NCI-H1105 treated with DMSO at 0.1 percent for 48 hours (cell line): ENCODE results near the gene ESPL1.
A peak's percentile ranks its signal among the peaks of the same experiment; 100 is the strongest.

ENCODE experiments used
- DNase-seq: peaks from one replicate; lab custom pipeline; 2025; lab: John Stamatoyannopoulos, UW

The ESPL1 gene

GRCh38 chr12:53267999-53268629, at the start of gene ESPL1:
TSS of gene ESPL1 (plus strand) at chr12:53268299. CDS start at chr12:53268767, 468 bp downstream.
- DNase-seq: peak; percentile 61

- DNase-seq: no peak
Measured at GRCh38 chr12:53218551-53219291, 49.4 kb upstream of the ESPL1 start.

- DNase-seq: no peak
Measured at GRCh38 chr12:53219292-53219955, 48.7 kb upstream of the ESPL1 start.

- peak; percentile 9 for DNase-seq
Measured at GRCh38 chr12:53219956-53220693, 48.0 kb upstream of the ESPL1 start.

- DNase-seq: peak; percentile 55
Measured at GRCh38 chr12:53220694-53221202, 47.4 kb upstream of the ESPL1 start.

- DNase-seq: peak; percentile 21
Measured at GRCh38 chr12:53221203-53222080, 46.7 kb upstream of the ESPL1 start.

- no peak for DNase-seq
Measured at GRCh38 chr12:53222170-53222721, 45.9 kb upstream of the ESPL1 start.

- DNase-seq: no peak
Measured at GRCh38 chr12:53222806-53223261, 45.3 kb upstream of the ESPL1 start.

- no peak for DNase-seq
Measured at GRCh38 chr12:53223389-53224060, 44.6 kb upstream of the ESPL1 start.

GRCh38 chr12:53224061-53224896, 43.8 kb upstream of the ESPL1 start:
- no peak for DNase-seq

GRCh38 chr12:53224897-53225634, 43.0 kb upstream of the ESPL1 start:
- DNase-seq: no peak

GRCh38 chr12:53225635-53226424, 42.3 kb upstream of the ESPL1 start:
- DNase-seq: no peak

- DNase-seq: no peak
Measured at GRCh38 chr12:53226815-53227214, 41.3 kb upstream of the ESPL1 start.

GRCh38 chr12:53227341-53227740, 40.8 kb upstream of the ESPL1 start:
- no peak for DNase-seq

GRCh38 chr12:53227836-53228235, 40.3 kb upstream of the ESPL1 start:
- no peak for DNase-seq

GRCh38 chr12:53229454-53229853, 38.6 kb upstream of the ESPL1 start:
- DNase-seq: no peak

- no peak for DNase-seq
Measured at GRCh38 chr12:53230108-53230845, 37.8 kb upstream of the ESPL1 start.
